Suppressor macrophage (primary cell): ENCODE data around the gene SPDL1.
"Not testable (repeated sequence)": the region's sequence is repeated elsewhere in the genome, so short reads cannot be mapped to it uniquely, and the experiment has no call there.

ENCODE experiments used
- DNase-seq, 4 experiments: peaks; one replicate each; pipeline ENCODE4 v3.0.0-alpha.2; 2020 to 2022

Gene SPDL1

DNA sequence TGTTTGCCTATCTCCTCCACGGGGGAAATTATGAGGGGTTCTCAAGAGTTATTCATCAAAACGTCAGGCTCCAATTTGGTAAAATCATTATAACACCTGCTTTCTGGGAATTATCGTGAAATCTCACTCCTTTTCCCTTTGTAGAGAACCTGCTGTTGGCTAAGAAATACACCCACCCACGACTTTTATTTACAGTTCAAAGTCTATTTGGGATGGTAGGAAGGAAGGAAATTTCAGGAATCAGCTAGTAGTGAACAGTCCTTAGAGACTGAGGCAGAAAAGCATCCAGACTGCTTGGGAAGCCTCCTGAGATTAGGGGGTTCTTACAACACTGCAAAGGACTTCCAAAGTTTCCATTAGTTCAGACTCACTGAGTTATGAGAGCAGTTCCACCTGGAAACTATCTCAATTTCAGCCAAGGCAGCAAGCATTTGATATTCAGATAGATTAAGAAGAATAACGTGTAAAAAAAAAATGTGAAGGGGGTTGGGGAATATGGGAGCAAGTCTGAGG lies 9.4 kb upstream of the SPDL1 start:
- no peak for DNase-seq

DNA sequence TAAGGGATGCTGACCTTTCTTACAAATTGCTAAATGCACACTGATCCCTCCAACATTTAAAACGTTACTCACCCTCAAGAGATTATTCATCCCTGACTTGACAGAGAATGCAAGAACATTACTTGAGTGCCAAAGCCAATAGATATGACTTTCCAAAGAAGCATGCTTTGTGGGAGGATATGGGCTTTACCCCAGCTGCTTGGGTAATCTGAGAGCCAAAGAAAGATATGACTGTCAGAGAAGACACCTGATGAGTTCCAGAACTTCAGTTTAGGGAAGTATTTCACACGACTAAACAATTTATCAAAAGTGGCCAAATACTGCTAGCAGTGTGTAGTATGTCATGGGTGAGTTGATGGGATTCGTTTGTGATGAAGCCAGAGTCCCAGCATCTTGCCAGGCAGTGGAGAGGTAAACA lies 7.4 kb upstream of the SPDL1 start:
- peak in 1 of 4 experiments; percentile 3 for DNase-seq

DNA sequence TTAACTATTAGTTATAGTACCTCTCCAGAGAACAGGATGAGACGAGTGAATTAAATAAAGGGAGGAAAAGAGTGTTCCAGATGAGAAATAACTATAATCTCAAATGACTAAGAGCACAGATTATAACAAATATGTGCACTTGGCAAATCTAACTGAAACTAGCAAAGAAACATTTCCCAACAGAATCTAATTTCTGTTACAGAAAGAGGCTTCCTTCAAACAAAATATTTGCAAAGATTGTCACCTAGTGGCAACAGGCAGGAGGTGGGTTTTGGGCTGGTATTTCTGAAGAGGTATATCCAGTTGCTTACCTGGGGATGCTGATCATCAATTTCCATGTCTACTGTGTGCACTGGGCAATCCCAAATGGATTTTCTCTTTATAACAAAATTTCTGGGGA lies 5.6 kb upstream of the SPDL1 start:
- no peak for DNase-seq

DNA sequence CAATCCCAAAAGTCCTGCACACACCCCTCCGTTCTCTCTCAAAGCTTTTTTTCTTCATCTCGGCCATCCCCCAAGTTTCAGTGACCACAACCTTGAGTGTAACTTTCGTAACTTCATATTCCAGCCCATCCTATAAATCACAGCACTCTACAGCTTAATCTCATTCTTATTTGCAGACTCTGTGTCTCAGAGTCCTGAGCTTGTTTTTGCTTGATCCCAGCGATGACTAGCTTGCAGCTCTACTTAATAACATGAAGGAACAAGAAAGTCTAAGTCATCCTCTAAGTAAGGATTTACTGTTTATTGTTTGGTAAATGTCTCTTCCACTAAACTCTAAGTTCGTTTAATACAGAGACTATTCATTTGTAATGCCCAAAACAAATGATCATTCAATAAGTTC lies 2.6 kb upstream of the SPDL1 start:
- DNase-seq: no peak

DNA sequence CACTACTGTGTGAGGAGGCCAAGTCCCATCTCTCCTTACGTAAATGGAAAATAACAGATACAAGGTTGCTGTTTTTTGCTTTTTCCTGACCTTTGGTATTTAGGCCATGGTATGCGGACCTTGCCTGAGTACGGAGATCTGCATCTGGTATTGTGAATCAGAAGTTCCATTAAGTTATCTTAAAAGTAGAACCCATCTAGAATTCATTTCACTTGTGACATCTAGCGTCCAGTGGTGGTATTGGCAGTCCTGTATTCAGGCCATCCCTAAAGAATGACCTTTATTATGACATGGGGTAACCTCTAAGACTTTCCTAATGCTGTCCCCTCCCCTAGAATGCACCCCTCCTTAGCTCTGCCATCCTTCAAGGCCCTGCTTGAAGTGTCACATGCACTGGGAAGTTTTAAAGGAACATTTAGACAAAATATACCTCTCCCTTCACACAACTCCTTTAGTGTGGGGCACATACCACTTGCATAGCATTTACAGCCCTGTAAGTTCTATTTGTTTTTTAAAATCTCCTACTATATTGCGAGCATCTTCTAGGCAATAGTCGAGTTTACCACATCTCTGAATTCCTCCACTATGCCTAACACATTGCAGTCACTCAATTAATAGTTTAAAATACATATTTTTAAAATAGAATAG lies 1.9 kb upstream of the SPDL1 start:
- DNase-seq: peak; percentile 68 to 77 (median 74)

DNA sequence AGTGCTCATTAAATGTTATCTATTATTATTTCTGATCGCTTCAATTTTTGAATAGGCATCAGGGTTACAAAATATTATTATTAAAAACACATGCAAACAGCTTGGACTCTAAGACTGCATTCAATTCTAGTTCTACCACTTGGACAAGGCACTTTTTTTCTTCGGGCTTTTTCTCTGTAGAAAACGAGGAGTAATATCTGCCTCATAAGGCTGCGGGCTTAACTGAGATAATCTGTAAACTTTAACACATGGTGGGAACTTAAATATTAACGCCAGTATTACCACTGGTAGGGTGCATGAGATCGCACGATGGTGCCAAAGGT lies 511 bp upstream of the SPDL1 start:
- no peak for DNase-seq

DNA sequence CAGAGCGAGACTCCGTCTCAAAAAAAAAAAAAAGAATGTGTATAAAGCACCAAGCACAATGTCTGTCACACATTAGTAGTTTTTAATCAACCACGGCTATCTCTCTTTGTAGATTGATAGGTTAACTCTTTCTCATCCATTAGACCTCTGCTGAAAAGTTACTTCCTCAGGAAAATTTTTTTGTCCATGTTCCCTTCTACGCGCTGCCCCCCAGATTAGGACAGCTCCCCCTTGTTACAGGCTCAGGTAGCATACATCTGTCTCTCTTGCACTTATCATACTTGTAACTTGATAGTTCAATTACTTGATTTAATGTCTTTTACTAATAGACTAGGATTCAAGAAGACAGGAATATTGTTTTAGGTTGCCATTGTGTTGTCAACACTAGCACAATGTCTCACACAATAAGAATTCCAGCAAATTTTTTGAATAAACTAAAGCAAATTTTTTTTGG lies 1.5 kb downstream of the SPDL1 start:
- no peak for DNase-seq

DNA sequence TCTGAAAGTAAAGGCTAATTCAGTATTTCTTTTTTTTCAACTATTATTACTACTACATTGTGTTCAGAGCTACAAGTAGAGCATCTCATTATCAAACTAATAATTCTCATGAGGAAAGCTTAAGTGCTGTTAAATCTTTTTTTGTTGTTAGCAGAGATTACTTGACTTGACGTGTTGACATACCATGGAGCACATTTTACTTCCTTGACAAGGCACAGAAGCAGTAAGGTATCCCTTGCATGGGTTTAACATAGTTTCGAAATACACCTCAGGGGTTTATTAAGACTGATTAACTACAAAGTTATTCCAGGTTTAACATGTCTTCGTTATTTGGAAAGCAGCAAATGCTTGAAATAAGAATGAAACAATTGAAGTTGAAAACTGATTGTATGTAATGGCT lies 7.0 kb downstream of the SPDL1 start:
- no peak for DNase-seq

DNA sequence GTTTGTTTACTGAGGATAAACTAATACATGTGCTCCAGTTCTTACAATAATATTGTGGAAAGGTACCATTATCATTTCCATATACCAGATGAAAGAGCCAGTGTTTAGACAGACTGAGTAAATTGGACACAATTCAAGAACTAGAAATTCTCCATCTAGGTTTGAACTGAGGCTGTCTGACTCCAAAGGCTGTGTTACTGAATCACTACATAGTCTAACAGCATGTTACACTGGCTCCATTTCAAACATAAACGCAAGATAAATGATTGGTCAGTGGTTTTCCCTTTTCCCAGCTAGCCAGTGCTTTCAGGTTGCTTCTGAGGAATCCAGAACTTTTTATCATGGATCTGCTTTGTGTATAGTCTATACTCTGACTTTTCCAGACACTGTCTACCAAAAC lies 8.1 kb downstream of the SPDL1 start:
- no peak for DNase-seq

DNA sequence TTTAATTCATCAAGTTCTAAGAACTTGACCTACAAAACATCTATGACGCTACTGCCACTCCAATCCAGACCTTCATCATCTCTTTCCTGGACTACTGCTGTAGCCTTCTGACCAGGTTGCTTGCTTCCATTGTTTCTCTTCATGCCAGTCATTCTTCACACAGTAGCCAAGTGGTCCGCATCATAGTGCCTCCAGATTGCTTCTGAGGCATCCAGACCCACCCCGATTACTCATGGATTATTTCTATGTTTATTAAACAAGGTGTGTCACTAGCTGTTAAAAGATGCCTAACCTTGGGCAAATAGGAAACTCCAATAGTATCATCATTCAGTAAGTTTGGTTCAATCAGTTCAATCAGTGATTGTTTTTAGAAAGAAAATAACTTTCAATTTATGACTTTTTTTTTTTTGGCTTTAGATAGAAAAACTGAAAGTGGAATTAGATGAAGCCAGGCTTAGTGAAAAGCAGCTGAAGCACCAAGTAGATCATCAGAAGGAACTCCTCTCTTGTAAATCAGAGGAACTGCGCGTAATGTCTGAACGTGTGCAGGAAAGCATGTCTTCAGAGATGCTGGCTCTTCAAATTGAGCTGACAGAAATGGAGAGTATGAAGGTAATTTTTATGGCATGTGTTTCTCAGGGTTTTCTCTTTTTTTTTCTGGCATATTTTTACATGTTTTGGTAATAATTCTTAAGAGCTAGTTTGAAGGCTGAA lies 9.5 kb downstream of the SPDL1 start:
- DNase-seq: no peak

DNA sequence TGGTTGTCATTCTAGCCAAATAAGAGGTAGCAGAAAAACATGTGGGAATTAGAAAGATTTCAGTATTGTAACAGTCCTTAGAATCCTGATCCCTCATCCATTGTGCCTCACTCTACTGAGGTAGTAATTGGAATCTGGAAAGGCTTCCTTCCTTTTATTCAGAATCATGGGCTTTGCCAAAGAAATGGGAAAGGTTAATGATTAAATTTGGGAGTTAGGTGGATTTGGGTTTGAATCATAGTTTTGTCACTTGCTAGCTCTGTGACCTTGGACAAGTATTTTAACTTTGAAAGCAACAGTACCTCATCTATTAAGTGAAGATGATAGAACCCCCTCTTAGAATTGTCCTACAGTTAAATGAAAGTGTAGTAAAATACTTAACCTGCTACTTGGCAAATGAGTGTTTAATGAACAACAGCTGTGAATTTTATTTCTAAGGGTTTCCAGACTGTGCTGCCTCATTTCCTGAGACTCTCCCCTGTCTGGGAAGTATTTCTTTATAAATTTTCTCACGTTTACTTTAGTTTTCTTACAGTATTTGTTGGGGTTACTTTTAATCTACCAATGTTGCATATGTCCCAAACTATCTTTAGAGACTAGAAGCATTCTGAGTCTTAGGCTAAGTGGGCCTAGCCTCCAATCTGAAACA lies 11.7 kb downstream of the SPDL1 start:
- no peak for DNase-seq

DNA sequence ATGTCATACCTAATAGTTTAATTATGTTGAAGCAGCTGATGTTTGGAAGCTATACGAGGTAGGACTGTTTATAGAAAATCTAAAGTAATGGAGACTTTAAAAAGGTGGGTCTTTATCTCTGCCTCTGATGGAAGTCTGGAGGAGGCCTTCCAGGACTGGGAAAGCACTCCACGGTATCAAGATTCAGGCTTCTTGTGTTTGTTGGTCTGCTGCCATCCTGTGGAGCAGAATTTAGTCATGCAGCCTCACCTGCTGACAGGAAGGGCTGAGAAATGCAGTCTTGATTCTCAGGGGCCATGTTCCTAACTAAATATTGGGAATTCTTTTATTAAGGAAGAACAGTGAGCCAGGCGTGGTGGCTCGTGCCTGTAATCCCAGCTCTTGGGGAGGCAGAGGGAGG lies 15.9 kb downstream of the SPDL1 start:
- DNase-seq: no peak

DNA sequence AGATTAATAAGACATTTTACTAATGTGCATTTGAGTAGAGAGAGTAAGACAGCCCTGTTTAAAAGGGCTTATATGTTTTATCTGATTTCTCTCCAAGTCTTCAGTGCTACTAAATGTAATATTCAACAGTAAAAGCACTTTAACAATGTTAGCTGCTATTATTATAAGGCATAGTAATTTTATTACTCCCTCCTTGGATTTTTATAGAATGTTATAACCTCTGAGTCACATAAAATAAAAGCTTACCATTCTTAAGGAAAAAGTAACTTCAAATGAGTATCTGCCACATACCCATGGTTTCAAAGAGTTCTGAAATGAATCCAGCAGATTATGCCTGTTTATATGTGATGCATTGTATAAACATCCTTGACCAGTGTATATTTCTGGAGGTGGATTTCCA lies 19.0 kb downstream of the SPDL1 start:
- no peak for DNase-seq

DNA sequence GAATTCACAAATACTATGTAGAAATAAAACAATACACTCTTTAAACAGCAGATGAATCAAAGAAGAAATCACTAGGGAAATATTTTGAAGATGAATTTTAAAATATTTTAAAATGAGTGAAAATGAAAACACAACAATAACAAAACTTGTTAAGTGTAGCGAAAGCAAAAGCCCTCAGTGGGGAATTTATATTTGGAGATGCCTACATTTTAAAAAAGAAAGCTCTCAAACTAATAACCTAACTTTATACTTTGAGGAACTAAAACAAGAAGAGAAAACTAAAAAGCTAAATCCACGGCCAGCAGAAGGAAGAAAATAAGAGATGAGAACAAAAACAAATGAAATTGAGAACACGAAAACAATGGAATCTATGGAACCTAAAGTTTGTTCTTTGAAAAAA lies 22.7 kb downstream of the SPDL1 start:
- no peak for DNase-seq

DNA sequence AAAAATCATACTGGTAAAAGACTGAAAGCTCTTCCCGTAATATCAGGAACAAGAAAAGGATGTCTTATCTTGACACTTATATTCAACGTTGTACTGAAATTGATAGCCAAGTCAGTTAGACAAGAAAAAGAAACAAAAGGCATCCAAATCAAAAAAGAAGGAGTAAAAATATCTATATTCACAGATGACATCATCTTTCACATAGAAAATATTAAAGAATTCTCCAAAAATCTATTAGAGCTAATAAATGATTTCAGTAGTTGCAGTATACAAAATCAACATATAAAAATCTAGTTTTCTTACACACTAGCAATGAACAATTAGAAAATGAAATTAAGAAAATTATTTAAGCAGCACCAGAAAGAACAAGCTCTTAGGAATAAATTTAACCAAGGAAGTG lies 24.3 kb downstream of the SPDL1 start:
- DNase-seq: no peak

DNA sequence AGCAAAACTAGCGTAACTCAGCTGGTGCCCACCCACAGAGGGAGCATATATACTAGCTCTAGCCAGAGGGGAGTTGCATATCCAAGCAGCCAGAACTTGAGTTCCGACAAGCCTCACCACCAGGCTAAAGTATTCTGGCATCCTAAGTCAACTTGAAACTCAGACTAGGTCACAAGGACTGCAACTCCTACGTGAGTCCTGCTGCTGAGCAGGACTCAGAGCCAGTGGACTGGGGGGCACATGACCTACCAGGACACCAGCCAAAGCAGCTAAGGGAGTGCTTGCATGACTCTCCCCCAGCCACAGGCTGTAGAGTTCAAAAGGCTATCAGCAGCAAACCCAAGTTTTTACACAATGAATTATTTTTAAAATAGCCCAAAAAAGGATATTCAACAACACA lies 26.1 kb downstream of the SPDL1 start:
- DNase-seq: no peak

DNA sequence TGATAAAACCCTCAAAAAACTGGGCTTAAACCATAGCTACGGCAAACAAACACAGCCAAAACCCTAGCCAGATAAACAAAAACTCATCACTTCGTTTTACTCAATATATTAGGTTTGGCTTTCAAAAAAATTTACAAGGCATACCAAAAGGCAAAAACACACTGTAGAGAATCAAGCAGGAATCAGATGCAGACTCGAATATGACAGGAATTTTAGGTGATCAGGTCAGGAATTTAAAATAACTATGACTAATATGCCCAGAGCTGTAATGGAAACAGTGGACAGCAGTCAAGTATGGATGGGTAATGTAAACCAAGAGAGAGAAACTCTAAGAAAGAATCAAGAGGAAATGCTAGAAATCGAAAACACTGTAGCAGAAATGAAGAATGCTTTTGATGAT lies 27.0 kb downstream of the SPDL1 start:
- no peak for DNase-seq

DNA sequence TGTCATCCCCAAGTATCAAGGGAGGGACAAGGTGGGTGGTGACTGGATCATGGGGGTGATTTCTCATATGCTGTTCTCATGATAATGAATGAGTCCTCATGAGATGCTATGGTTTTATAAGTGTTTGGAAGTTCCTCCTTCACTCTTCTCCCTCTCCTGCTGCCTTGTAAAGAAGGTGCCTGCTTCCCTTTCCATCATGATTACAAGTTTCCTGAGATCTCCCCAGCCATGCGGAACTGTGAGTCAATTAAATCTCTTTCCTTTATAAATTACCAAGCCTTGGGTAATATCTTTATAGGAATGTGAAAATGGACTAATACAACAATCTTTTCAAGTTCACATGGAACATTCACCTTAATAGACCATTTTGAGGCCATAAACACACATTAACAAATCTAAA lies 32.0 kb downstream of the SPDL1 start:
- peak in 1 of 4 experiments; percentile 16 for DNase-seq

DNA sequence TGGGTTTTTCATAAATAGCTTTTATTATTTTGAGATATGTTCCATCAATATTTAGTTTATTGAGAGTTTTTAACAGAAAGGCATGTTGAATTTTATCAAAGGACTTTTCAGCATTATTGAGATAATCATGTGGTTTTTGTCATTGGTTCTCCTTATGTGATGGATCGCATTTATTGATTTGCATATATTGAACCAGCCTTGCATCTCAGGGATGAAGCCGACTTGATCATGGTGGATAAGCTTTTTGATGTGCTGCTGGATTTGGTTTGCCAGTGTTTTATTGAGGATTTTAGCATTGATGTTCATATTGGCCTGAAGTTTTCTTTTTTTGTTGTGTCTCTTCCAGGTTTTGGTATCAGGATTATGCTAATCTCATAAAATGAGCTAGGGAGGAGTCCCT lies 40.7 kb downstream of the SPDL1 start:
- DNase-seq: not testable (repeated sequence)

DNA sequence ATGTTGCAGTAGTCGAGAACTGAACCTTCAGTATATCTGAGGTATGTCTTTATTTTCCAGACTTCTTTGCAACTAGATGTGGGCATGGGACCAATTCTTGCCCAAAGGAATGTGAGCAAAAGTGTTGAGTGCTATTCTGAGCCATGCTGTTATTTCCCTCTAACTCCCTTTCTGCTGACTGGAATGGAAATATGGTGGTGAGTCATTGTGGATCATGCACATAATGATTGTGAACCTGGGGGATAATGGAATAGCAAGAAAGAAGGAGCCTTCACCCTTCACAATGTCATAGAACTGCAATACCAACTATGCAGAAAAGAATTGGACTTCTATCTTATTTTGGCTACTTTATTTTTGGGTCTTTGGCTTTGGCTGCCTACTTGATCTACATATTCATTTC lies 43.2 kb downstream of the SPDL1 start:
- peak in 3 of 4 experiments; percentile 22 to 54 (median 44) for DNase-seq

DNA sequence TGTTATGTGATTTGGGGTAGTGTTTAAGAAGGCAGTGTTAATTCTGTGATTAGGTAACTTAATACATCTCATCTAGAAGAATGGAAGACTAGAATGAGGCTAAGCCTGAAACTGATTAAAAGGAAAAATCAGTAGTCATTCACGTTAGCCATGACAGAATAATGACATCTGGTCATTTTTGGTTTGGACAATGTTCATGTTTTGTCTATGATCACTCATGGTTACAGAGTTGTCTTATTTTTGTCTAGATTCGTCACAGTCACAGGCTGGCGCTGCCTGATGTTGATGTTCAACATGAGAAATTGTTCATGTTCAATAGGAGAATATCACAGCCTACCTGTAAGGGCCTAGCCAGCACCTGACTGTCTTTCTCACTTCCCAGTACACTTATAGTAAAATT lies 44.0 kb downstream of the SPDL1 start:
- DNase-seq: no peak

DNA sequence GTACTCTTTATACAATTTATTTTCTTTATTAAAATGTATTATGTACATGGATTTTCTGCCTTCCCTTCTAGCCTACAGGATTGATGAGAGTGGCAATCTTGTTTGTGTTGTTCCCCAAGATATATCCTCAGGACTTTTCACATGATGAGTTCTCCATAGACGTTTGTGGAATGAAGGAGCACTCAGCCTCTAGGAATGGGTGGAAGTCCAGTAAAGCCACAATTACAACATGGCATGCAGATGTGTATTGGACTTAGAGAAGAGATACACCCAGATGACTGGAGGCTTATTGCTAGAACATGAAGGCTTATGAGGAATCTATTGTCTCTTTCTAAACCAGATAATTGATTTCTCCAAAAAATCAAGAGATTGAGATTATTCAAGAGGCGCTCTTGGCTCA lies 45.3 kb downstream of the SPDL1 start:
- DNase-seq: no peak

DNA sequence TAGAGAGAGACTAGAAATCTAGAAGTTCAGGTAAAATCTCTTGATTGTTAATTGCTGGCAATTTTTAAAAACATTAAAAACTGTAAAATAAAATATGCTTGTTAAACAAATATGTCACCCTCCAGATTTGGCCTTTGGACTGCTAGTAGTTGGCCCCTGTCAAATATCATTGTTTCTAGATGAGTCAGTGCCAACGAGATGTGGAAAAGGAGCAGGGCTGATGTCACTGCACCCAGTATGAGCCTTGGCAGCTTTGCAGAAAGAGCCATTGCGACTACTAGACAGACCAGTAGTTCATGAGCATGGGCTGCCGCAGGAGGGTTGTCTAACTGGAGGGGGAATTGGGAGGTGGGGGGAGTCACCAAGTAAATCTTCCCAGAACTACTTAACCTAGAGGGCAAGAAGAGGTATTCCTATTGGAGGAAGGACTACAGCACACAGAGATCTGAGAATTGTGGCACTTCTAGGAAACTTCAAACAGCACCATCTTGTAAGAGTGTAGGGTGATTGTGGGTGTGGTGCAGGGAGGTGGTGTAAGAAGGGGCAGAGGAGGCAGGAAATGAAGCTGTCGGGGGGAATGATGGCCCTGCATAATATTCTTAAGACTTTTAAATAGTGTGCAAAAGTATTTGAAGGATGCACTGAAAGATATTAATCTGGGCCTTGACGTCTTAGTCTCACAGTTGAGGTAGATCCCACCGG lies 46.4 kb downstream of the SPDL1 start:
- DNase-seq: peak in 1 of 4 experiments; percentile 31
